ENCODE measurements around the gene GSDME.

DNA sequence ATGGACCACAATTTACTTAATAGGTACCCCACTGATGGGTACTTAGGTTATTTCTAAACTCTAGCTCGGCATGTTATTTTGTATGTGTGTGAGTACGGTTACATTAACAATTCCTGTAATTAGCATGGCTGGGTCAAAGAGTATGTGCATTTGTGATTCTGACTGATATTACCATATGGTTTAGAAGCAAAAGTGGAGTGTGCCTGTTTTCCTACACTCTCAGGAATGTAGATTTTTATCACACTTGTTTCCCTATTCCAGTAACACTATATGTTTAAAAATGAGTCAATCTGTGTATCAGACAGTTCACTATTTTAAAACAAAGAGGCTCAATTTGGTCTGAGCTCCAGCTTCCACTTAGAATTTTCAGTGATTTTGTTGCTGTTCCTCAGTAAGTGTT is 44.6 kb upstream of the GSDME start:
- TF ChIP-seq CTCF (IDR thresholded peaks at IDR 0.05) (no peak), MAX (IDR thresholded peaks at IDR 0.05) (no peak), CBX8 (IDR thresholded peaks at IDR 0.05) (no peak)
